EH (cell line): Measurements from ENCODE around the gene RASA2.

ENCODE experiments used
- DNase-seq: peaks from one replicate; pipeline ENCODE4 v3.0.0-alpha.2; 2015; ENCODE audit warnings: low read depth

RASA2 gene

GRCh38 chr3:141644931-141645330 lies 158.1 kb downstream of the RASA2 start:
- DNase-seq = peak; percentile 68

GRCh38 chr3:141646760-141647561 lies 160.1 kb downstream of the RASA2 start:
- DNase-seq = peak; percentile 86

- DNase-seq = no peak
These were observed 160.7 kb downstream of the RASA2 start for GRCh38 chr3:141647562-141647915.

- DNase-seq = no peak
These were observed 161.5 kb downstream of the RASA2 start for GRCh38 chr3:141648055-141648910.

- DNase-seq = no peak
These were observed 163.0 kb downstream of the RASA2 start for GRCh38 chr3:141649871-141650270.

- no peak for DNase-seq
These were observed 164.0 kb downstream of the RASA2 start for GRCh38 chr3:141650783-141651182.

GRCh38 chr3:141651409-141651808 lies 164.6 kb downstream of the RASA2 start:
- DNase-seq = no peak

GRCh38 chr3:141652349-141652748 lies 165.5 kb downstream of the RASA2 start:
- DNase-seq = no peak

GRCh38 chr3:141653847-141654246 lies 167.0 kb downstream of the RASA2 start:
- DNase-seq = no peak

- no peak for DNase-seq
These were observed 169.0 kb downstream of the RASA2 start for GRCh38 chr3:141655801-141656200.

- DNase-seq = peak; percentile 94
These were observed 169.9 kb downstream of the RASA2 start for GRCh38 chr3:141656771-141657170.

- DNase-seq = no peak
These were observed 170.7 kb downstream of the RASA2 start for GRCh38 chr3:141657516-141657915.

GRCh38 chr3:141659821-141660613 lies 173.2 kb downstream of the RASA2 start:
- peak; percentile 79 for DNase-seq

- no peak for DNase-seq
These were observed 173.8 kb downstream of the RASA2 start for GRCh38 chr3:141660614-141660947.

- DNase-seq = no peak
These were observed 174.7 kb downstream of the RASA2 start for GRCh38 chr3:141661229-141662196.

GRCh38 chr3:141663993-141664392 lies 177.2 kb downstream of the RASA2 start:
- DNase-seq = peak; percentile 45
